IgD-negative memory B cell (primary cell): ENCODE data around the gene ARHGAP27. TPM values are rescaled to one million over a fixed set of nuclear protein-coding genes. Genes with fewer than 3 reads are reported as not detected.

Experiments
- H3K27ac Mint-ChIP-seq, 3 donors: one replicate each; pipeline ENCODE4 v1.8.0; 2020 to 2022; ENCODE audit warnings: mild to moderate bottlenecking in 3 of 3, mixed read lengths in 3 of 3, moderate library complexity in 1 of 3
- H3K27me3 Mint-ChIP-seq: one replicate; pipeline ENCODE4 v1.8.0; 2021; ENCODE audit warnings: mixed read lengths
- H3K36me3 Mint-ChIP-seq: one replicate; pipeline ENCODE4 v1.8.0; 2020; ENCODE audit warnings: mild to moderate bottlenecking, mixed read lengths
- H3K4me1 Mint-ChIP-seq, 3 donors: one replicate each; pipeline ENCODE4 v1.8.0; 2020 to 2022; ENCODE audit warnings: mixed read lengths in 3 of 3, mild to moderate bottlenecking in 1 of 3
- H3K4me3 Mint-ChIP-seq, 4 donors: one replicate each; pipeline ENCODE4 v1.8.0; 2020 to 2022; ENCODE audit warnings: mild to moderate bottlenecking in 4 of 4, mixed read lengths in 4 of 4, moderate library complexity in 3 of 4
- H3K9me3 Mint-ChIP-seq, 3 donors: one replicate each; pipeline ENCODE4 v1.8.0; 2020 to 2021; ENCODE audit warnings: mixed read lengths in 3 of 3, mild to moderate bottlenecking in 1 of 3
- polyA plus RNA-seq: library from polyadenylated mRNA; unstranded; fragments of 300-500 nt; fragmentation: Illumina TruSeq; gene quantifications from one replicate; pipeline ENCODE4 v1.2.3, GENCODE V29; 2021

Gene ARHGAP27
- polyA plus RNA-seq, 1 donor from 2014 or later: 65.3 TPM

DNA sequence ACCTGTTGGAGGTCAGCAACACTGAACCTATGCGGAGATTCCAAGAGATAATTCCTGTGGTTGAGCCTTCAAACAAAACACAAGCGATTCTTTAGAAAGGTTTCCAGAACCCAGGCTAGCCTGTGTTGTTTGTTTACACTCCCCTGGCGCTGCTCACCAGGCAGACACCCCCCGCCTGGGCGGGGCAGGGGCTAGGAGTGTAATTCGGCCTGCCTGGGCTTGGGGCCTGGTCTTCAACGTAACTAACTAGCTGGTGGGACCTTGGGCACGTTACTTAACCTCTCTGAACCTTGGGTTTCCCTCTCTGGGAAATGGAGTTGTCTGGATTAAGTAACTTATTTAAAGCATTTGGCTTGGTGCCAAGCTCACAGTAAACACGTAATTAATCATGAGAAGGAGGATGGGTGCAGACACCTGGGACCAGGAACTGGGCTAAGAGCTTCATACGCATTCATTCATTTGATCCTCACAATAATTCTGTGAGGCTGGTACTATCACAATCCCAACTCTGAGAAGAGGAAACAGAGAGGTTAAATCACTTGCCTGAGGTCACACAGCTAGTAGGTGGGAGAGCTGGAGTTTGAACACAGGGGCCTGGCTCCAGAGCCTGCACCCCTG is 7.6 kb upstream of the ARHGAP27 start:
- peak overlapping the region in 2 of 3 donors; percentile 9 to 89 for H3K27ac Mint-ChIP-seq
- peak overlapping the region in 1 of 4 donors; percentile 12 for H3K4me3 Mint-ChIP-seq
- peaks cover 6 to 17% (median 7%) of the 10 kb centered on the region in 3 donors for H3K4me1 Mint-ChIP-seq
- no peaks in the 10 kb centered on the region for H3K36me3 Mint-ChIP-seq
- H3K27me3 Mint-ChIP-seq: no peaks in the 10 kb centered on the region
- H3K9me3 Mint-ChIP-seq: no peaks in the 10 kb centered on the region

DNA sequence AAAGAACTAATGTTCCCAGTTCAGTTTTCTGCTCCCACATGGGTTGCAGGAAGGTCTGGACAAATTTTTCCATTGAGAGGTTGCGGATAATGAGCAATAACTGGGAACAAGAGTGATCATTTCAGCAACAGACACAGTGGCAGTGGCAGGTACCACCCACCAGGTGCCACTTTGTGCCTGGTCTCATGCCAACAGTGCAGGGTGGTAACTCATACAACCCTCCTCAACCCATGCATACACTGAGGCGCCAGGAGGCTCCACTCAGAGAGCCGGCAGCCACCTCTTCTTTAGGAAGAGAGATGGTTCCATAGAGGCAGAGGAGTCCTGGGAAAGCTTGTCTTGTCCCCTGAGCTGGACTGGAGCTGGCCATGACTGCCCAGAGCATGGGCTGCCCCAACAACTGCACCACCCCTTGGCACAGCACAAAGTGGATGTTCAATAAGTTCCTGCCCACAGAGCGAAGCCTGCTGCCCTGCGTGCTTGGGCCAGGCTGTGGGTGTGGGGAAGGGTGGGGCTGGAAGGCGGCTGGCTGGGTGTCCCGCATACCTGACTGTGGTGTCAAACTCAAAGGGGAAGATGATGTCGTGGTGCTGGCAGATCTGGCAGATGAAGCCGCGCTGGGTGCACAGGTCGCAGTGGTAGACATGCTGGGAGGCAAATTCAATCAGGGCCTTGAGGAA is 6.4 kb upstream of the ARHGAP27 start:
- Mint-ChIP-seq H3K27me3 (no peaks in the 10 kb centered on the region), H3K4me1 (peaks cover 6 to 15% (median 7%) of the 10 kb centered on the region in 3 donors), H3K4me3 (no peak overlapping the region), H3K27ac (no peak overlapping the region), H3K36me3 (no peaks in the 10 kb centered on the region), H3K9me3 (no peaks in the 10 kb centered on the region)

DNA sequence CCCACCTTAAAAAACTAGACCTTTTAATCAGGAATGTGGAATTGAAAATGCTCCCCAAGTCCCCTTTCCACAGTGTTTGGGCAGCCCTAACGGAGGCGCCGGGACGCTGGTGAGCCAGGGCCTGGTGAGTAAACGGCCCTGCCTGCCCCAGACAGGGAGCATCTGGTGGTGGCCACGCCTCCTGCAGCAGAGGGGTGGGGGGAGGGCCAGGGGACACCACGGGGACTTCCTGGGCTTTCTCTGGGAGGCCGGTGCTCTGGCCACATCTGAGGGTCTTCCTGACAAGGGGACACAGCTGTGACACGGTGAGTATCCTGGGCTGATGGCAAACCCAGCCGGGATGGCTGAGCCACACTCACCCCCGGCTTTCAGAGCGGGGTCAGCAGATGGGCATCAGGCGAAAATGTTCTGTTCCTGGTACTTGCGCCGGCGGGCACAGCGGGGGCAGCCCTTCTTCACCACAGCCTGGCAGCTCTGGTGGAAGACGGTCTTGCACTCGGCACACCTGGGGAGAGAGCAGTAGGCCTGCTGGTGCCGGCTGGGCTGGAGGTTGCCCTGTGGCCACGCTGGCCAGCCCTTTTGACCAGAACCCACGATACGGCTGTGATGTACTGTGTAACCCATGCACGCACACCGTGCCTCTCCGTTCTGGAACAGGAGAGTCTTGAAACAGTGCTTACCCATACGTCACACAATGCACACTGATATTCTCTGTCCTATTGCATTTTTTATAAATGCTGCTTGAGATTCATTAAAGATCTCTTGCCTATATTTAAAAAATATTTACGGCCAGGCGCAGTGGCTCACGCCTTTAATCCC is 5.0 kb upstream of the ARHGAP27 start:
- H3K36me3 Mint-ChIP-seq: no peaks in the 10 kb centered on the region
- H3K27me3 Mint-ChIP-seq: no peaks in the 10 kb centered on the region
- no peaks in the 10 kb centered on the region for H3K9me3 Mint-ChIP-seq
- H3K4me3 Mint-ChIP-seq: no peak overlapping the region
- H3K27ac Mint-ChIP-seq: no peak overlapping the region
- peaks cover 6 to 15% (median 7%) of the 10 kb centered on the region in 3 donors for H3K4me1 Mint-ChIP-seq

DNA sequence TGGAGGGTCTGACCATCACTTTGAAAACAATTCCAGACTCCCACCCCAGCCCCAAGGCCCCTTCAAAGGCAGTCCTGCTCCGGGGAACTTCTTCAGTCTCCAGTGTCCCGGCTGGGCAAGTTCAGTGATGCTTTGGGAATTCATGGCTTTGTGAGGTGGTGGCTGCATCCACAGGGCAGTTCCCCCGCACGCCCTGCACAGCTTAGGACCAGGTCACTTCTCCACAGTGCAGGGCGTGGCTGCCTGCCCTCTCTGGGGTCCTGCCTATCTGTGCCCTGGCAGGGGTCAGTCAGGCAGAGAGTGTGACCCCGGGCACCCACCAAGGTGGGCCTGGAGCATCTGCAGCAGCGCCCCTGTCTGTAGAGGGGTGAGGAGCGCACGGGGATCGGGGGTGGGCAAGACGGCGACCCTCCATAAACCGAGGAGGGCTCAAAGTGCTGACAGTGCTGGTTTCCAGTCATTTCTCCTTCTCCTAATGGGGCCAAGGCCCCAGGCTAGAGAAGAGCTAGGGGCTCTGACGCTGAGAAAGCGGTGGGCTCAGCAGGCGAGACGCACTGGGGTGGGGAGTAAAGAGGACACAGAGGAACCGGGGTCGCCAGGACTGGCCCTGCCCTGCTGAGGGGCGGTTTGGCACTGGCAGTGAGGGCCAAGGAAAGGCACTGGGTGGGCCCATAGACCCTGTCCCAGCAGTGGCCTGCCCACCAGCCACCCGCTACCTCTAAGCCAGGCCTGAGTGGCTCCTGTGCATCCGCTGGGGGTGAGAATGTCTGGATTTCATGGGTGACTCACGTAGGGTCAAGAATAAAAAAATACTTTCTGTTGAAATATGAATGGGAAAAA is 4.2 kb upstream of the ARHGAP27 start:
- Mint-ChIP-seq H3K27me3 (no peaks in the 10 kb centered on the region), H3K27ac (no peak overlapping the region), H3K36me3 (no peaks in the 10 kb centered on the region), H3K4me1 (peaks cover 6 to 15% (median 7%) of the 10 kb centered on the region in 3 donors), H3K9me3 (no peaks in the 10 kb centered on the region), H3K4me3 (no peak overlapping the region)

DNA sequence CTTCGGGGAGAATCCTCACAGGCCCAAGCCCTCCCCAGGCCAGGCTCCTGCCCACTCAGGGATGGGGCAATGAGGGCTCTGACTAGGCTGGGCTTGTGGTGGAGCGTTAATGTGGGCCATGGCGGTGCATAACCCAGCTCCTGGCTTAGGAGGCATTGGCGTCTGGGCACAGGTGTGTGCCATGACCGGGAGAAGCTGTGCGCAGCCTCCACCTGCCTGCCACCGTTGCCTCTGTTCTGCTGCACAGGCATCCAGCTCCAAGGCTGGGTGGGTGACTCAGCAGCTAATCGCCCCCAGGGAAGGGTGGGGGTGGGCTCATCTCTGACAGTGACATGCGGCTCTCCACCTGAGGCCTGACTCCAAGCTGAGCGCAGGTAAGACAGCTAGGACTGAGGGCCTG is 3.5 kb upstream of the ARHGAP27 start:
- Mint-ChIP-seq H3K27me3 (no peaks in the 10 kb centered on the region), H3K36me3 (no peaks in the 10 kb centered on the region), H3K9me3 (no peaks in the 10 kb centered on the region), H3K4me1 (peaks cover 7 to 12% (median 7%) of the 10 kb centered on the region in 3 donors), H3K27ac (peak overlapping the region in 1 of 3 donors; percentile 73), H3K4me3 (no peak overlapping the region)

DNA sequence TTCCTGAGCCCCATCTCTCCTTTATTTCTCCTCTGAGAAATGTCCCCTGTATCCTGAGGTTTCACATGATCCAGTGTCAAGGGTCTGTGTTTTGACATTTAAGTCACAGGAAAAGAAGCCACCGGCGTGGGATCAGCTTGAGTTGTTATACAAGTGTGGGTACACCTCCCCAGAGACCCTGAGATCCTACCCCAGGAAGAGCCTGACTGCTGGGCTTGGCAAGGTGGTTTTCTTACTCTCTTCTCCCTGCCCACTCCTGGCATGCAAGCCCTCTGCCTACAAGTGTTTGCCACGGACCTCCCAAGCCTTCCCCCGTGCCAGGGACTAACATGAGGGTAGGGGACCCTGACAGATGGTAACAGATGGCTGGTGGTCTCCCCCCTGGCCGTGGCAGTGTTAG is 2.8 kb upstream of the ARHGAP27 start:
- Mint-ChIP-seq H3K27ac (peak overlapping the region; percentile 63 to 74 (median 73)), H3K4me3 (peak overlapping the region in 1 of 4 donors; percentile 66), H3K4me1 (peaks cover 5 to 11% (median 11%) of the 10 kb centered on the region in 3 donors), H3K36me3 (no peaks in the 10 kb centered on the region), H3K27me3 (no peaks in the 10 kb centered on the region), H3K9me3 (no peaks in the 10 kb centered on the region)

DNA sequence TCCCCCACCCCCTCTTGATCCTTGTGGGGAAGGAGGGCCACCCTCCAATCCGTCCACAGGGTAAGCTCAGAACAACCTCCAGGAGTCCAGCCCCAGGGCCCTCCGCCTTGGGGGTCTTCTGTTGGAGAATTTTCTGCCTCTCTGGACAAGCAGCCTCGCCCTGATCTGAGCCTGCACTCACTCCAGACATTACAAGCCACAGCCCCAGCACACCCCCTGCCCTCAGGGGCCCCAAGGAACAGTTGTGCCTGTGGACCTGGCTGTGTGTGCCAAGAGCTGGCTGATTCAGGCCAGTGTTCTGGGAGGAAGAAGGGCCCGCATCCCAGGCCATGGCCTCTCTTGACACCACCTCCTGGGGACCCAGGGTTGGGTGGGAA is 477 bp upstream of the ARHGAP27 start:
- Mint-ChIP-seq H3K36me3 (no peaks in the 10 kb centered on the region), H3K27ac (peak overlapping the region; percentile 64 to 73 (median 70)), H3K27me3 (no peaks in the 10 kb centered on the region), H3K9me3 (no peaks in the 10 kb centered on the region), H3K4me3 (peak overlapping the region; percentile 39 to 89 (median 68)), H3K4me1 (peaks cover 15 to 21% (median 19%) of the 10 kb centered on the region in 3 donors)

DNA sequence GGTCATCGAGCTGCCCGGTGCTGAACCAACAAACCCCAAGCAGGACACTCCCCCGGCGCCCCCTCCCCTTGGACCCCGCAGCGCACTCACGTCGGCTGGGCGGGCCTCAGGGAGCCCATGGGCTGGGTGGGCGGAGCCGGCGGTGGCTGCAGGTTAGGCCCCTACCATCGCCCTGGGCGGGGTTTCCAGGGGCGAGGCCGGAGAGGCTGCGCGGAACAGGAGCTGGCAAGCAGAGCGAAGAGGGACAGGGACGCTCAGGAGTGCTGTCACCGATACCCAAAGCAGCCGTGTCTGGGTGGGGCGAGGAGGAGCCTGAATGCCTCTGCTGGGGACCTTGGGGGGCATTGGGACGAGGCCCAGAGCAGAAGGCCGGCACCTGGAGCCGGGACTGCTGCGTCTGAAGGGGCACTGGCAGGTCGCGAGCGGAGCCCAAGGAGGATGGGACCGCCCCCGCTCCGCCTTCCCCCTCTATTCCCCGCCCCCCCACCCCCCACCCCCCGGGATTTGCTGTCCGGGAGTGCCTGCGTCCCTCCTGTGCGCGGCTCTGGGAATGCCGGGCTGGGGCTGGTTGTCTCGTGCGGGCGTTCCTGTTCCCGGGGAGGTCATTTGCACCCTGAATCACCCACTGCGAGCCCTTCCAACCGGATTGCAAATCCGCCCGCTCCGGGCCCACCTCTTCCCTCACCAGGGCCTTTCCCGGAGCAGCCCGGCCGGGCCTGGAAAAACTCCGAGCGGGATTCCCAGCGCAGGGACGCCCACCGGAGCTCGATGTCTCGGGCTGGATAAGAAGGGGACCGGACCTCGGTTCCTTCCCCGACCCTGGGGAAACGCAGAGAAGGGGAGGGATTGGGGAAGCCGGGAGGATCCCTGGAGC is 902 bp downstream of the ARHGAP27 start:
- no peaks in the 10 kb centered on the region for H3K36me3 Mint-ChIP-seq
- peaks cover 18 to 26% (median 22%) of the 10 kb centered on the region in 3 donors for H3K4me1 Mint-ChIP-seq
- peak overlapping the region in 1 of 3 donors; percentile 12 for H3K27ac Mint-ChIP-seq
- no peaks in the 10 kb centered on the region for H3K27me3 Mint-ChIP-seq
- no peaks in the 10 kb centered on the region for H3K9me3 Mint-ChIP-seq
- H3K4me3 Mint-ChIP-seq: peak overlapping the region; percentile 81 to 95 (median 90)

DNA sequence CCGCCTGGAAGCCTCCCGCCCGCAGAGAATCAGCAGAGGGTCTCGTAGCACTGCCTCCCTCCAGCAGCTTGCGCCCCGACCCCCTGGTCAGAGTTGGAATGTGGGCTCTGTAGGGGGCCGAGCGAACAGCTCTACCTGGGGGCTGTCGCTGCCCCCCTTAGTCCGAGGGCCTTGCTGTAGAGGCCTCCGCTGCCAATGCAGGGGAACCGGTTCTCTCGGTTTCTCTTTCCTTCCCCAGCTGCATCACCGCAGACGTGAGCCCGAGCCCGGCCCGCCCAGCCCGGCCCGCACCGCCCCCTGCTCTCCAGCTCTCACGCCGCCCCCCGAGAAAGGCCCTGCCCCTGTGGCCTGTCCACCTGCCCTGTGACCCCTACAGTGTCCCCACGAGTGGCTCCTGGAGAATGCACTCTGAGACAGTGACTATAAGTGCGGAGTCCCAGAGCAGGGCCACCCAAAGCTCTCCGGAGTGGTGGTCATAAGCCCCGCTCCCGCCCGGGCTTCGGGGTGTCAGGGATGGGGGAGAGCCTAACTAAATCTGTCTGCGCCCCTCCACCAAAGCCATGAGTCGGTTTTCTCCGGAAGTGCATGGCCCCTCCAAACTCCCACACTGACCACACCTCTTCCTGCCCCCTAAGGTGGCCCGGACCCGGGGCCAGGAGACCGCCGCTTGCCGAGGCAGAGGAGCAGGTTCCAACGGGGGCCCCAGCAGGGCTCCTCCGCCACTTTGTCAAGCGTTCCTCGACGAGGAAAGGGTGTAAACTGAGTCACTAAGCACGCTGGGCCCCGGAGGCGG is 1.7 kb downstream of the ARHGAP27 start:
- peak overlapping the region; percentile 53 to 98 (median 80) for H3K27ac Mint-ChIP-seq
- H3K9me3 Mint-ChIP-seq: no peaks in the 10 kb centered on the region
- H3K27me3 Mint-ChIP-seq: no peaks in the 10 kb centered on the region
- no peaks in the 10 kb centered on the region for H3K36me3 Mint-ChIP-seq
- H3K4me3 Mint-ChIP-seq: peak overlapping the region; percentile 81 to 95 (median 92)
- H3K4me1 Mint-ChIP-seq: peaks cover 18 to 26% (median 22%) of the 10 kb centered on the region in 3 donors

DNA sequence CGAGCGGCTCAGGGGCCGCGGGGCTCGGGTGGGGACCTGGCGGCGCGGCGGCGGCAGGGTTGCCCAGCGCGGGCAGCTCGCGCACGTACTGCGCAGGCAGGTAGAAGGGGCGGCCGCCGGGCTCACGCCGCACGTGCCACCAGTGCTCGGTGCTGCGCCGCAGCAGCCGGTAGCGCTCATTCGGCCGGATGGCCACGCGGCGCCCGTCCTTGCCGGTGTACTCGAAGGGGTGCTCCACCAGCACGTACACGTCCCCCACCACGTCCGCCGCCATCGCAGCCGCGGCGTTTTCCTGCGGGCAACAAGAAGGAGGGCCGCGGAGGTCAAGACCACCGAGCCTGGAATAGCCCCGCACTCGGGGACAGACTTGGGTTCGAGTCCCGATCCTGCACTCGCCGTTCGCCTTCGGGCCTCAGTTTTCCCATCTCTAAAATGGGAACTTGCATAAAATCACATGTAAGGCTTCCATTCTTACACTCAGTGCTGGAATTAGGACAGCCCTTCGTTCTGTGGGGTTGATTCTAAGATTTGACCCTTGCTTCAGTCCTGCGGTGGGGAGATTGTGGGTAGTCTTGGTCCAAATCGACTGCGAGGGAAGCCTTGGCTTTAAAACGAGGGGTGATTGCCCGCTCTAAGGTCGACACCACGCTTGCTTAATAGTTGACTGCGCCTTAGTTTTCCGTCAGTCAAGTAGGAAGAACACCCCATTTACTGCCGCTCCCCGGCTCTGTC is 2.5 kb downstream of the ARHGAP27 start:
- Mint-ChIP-seq H3K27me3 (no peaks in the 10 kb centered on the region), H3K4me3 (peak overlapping the region; percentile 81 to 95 (median 92)), H3K27ac (peak overlapping the region; percentile 53 to 98 (median 80)), H3K4me1 (peaks cover 18 to 26% (median 22%) of the 10 kb centered on the region in 3 donors), H3K36me3 (no peaks in the 10 kb centered on the region), H3K9me3 (no peaks in the 10 kb centered on the region)

DNA sequence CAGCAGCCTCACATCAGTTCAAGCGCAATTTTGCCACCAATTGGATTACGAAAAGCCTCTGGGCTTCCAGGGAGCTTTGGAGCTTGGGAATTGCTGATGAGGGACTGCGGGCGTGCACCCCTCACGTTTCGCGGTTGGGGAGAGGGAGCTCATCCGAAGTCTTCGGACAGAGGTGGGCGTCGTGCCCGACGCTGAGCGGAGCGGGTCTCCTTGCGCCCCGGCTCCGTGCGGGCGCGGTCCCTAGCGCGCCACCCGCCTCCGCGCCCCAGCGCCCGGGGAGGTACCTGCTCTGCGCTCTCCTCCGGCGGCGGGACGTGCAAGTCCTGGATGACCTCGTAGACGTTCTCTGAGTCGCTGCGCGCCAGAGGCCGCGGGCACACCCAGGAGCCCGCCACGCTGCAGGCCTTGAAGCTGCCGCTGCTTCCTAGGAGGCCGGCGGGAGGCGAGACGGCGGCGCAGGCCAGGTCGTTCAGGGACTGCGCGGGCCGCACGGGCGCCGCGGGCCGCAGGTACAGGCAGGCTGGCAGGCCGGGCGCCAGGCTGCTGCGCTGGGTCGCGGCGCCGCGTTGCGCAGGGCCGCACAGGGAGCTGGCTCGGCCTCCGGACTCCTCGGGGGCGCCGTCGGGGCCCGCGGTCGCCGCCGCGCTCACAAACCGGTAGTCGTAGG is 3.2 kb downstream of the ARHGAP27 start:
- Mint-ChIP-seq H3K27me3 (no peaks in the 10 kb centered on the region), H3K4me3 (peak overlapping the region; percentile 84 to 95 (median 88)), H3K36me3 (no peaks in the 10 kb centered on the region)

DNA sequence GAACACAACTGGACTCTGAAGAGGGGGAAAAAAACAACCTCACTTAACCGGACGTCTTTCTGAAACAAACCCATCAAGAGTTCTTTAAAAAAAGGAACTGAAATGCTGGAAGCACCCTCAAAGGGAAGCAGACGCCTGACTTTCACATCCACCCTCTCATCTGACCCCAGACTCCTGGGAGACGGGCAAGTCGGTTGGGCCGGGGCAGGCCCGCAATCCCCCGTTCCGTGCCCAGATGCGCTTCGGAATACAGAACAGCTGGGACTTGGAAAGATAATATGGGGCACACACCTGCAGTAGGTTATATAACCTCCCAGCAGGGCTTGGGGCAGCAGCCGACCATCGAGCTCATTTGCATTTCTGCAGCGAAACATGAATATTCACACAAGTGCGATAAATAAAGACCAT is 3.7 kb downstream of the ARHGAP27 start:
- no peaks in the 10 kb centered on the region for H3K9me3 Mint-ChIP-seq
- peak overlapping the region; percentile 84 to 95 (median 88) for H3K4me3 Mint-ChIP-seq
- peak overlapping the region; percentile 87 to 99 (median 96) for H3K27ac Mint-ChIP-seq
- H3K27me3 Mint-ChIP-seq: no peaks in the 10 kb centered on the region
- H3K4me1 Mint-ChIP-seq: peaks cover 18 to 26% (median 22%) of the 10 kb centered on the region in 3 donors
- H3K36me3 Mint-ChIP-seq: no peaks in the 10 kb centered on the region

More for the DNA sequence above, 3.2 kb downstream of the ARHGAP27 start:
- peak overlapping the region; percentile 87 to 99 (median 96) for H3K27ac Mint-ChIP-seq
- H3K4me1 Mint-ChIP-seq: peaks cover 18 to 26% (median 22%) of the 10 kb centered on the region in 3 donors
- no peaks in the 10 kb centered on the region for H3K9me3 Mint-ChIP-seq
